HUES48 (cell line): ENCODE data around the gene EP400.
"Not testable (repeated sequence)": the region's sequence is repeated elsewhere in the genome, so short reads cannot be mapped to it uniquely, and the experiment has no call there.

Source experiments
- H3K27ac ChIP-seq: one replicate; pipeline ENCODE4 v1.7.0; 2013; ENCODE audit warnings: low read depth, low read length, inconsistent platforms
- H3K27me3 ChIP-seq: 2 replicates; pipeline ENCODE4 v1.6.1; 2013; ENCODE audit warnings: mild to moderate bottlenecking, low read length; ENCODE audit not compliant: control insufficient read depth, insufficient read depth
- H3K36me3 ChIP-seq: 2 replicates; pipeline ENCODE4 v1.6.1; 2013; ENCODE audit warnings: low read length; ENCODE audit not compliant: control insufficient read depth, insufficient read depth
- H3K4me1 ChIP-seq: 2 replicates; pipeline ENCODE4 v1.6.1; 2013; ENCODE audit warnings: mild to moderate bottlenecking, low read length; ENCODE audit not compliant: control insufficient read depth, insufficient read depth
- H3K4me3 ChIP-seq: 2 replicates; pipeline ENCODE4 v1.5.1; 2013; ENCODE audit warnings: mild to moderate bottlenecking, low read depth, low read length
- H3K9ac ChIP-seq: 2 replicates; pipeline ENCODE4 v1.6.1; 2013; ENCODE audit warnings: mild to moderate bottlenecking, low read depth, low read length, moderate library complexity
- H3K9me3 ChIP-seq: 2 replicates; pipeline ENCODE4 v1.6.1; 2013; ENCODE audit warnings: low read length; ENCODE audit not compliant: control insufficient read depth, insufficient read depth

The EP400 gene

GRCh38 chr12:131960590-131961325 is 11.0 kb downstream of the EP400 start:
- H3K4me1 ChIP-seq, H3K27me3 ChIP-seq, H3K4me3 ChIP-seq, H3K9ac ChIP-seq, H3K9me3 ChIP-seq, H3K27ac ChIP-seq: not testable (repeated sequence)
- peaks cover 28% of the 10 kb centered on the region for H3K36me3 ChIP-seq

- not testable (repeated sequence) for H3K4me3 ChIP-seq, H3K27ac ChIP-seq, H3K9ac ChIP-seq, H3K27me3 ChIP-seq, H3K9me3 ChIP-seq, H3K4me1 ChIP-seq
- peaks cover 28% of the 10 kb centered on the region for H3K36me3 ChIP-seq
These were observed 11.6 kb downstream of the EP400 start for GRCh38 chr12:131961328-131961727.

GRCh38 chr12:131962069-131962468 is 12.3 kb downstream of the EP400 start:
- Histone ChIP-seq H3K4me1 (peaks cover 9% of the 10 kb centered on the region), H3K4me3 (no peak overlapping the region), H3K36me3 (peaks cover 28% of the 10 kb centered on the region), H3K9me3 (no peaks in the 10 kb centered on the region), H3K9ac (no peak overlapping the region), H3K27me3 (no peaks in the 10 kb centered on the region), H3K27ac (no peak overlapping the region)

GRCh38 chr12:131963381-131963780 is 13.6 kb downstream of the EP400 start:
- Histone ChIP-seq H3K9ac (no peak overlapping the region), H3K4me3 (no peak overlapping the region), H3K9me3 (no peaks in the 10 kb centered on the region), H3K27ac (no peak overlapping the region), H3K27me3 (no peaks in the 10 kb centered on the region), H3K4me1 (0 out of 2 replicates have a peak, but pooled peaks cover 1% of the 10 kb centered on the region), H3K36me3 (peaks cover 28% of the 10 kb centered on the region)

- H3K36me3 ChIP-seq, result peaks cover 26% of the 10 kb centered on the region
- no peak overlapping the region for H3K9ac ChIP-seq
- H3K4me1 ChIP-seq, result no peaks in the 10 kb centered on the region
- no peak overlapping the region for H3K4me3 ChIP-seq
- H3K27ac ChIP-seq, result no peak overlapping the region
- H3K9me3 ChIP-seq, result no peaks in the 10 kb centered on the region
- no peaks in the 10 kb centered on the region for H3K27me3 ChIP-seq
These were observed 15.3 kb downstream of the EP400 start for GRCh38 chr12:131965073-131965472.

- Histone ChIP-seq H3K36me3 (0 out of 2 replicates have a peak, but pooled peaks cover 3% of the 10 kb centered on the region), H3K4me1 (no peaks in the 10 kb centered on the region), H3K9ac (no peak overlapping the region), H3K4me3 (no peak overlapping the region), H3K9me3 (no peaks in the 10 kb centered on the region), H3K27me3 (no peaks in the 10 kb centered on the region), H3K27ac (no peak overlapping the region)
These were observed 21.5 kb downstream of the EP400 start for GRCh38 chr12:131971226-131971625.

GRCh38 chr12:131975228-131975627 is 25.5 kb downstream of the EP400 start:
- Histone ChIP-seq H3K4me3 (no peak overlapping the region), H3K9me3 (no peaks in the 10 kb centered on the region), H3K36me3 (peaks cover 11% of the 10 kb centered on the region), H3K4me1 (no peaks in the 10 kb centered on the region), H3K9ac (no peak overlapping the region), H3K27me3 (no peaks in the 10 kb centered on the region), H3K27ac (no peak overlapping the region)

GRCh38 chr12:131979606-131980005 is 29.9 kb downstream of the EP400 start:
- peaks cover 48% of the 10 kb centered on the region for H3K36me3 ChIP-seq
- no peak overlapping the region for H3K27ac ChIP-seq
- H3K9me3 ChIP-seq, result no peaks in the 10 kb centered on the region
- no peaks in the 10 kb centered on the region for H3K4me1 ChIP-seq
- H3K27me3 ChIP-seq, result no peaks in the 10 kb centered on the region
- H3K4me3 ChIP-seq, result no peak overlapping the region
- H3K9ac ChIP-seq, result no peak overlapping the region

GRCh38 chr12:131980263-131980662 is 30.5 kb downstream of the EP400 start:
- H3K4me3 ChIP-seq, result no peak overlapping the region
- H3K9ac ChIP-seq, result no peak overlapping the region
- H3K4me1 ChIP-seq, result no peaks in the 10 kb centered on the region
- peaks cover 53% of the 10 kb centered on the region for H3K36me3 ChIP-seq
- H3K27me3 ChIP-seq, result no peaks in the 10 kb centered on the region
- no peaks in the 10 kb centered on the region for H3K9me3 ChIP-seq
- no peak overlapping the region for H3K27ac ChIP-seq

GRCh38 chr12:131981388-131981787 is 31.6 kb downstream of the EP400 start:
- no peak overlapping the region for H3K27ac ChIP-seq
- no peak overlapping the region for H3K4me3 ChIP-seq
- H3K9me3 ChIP-seq, result no peaks in the 10 kb centered on the region
- H3K9ac ChIP-seq, result no peak overlapping the region
- no peaks in the 10 kb centered on the region for H3K4me1 ChIP-seq
- no peaks in the 10 kb centered on the region for H3K27me3 ChIP-seq
- peaks cover 60% of the 10 kb centered on the region for H3K36me3 ChIP-seq

GRCh38 chr12:131982041-131982440 is 32.3 kb downstream of the EP400 start:
- no peak overlapping the region for H3K9ac ChIP-seq
- no peaks in the 10 kb centered on the region for H3K9me3 ChIP-seq
- no peak overlapping the region for H3K27ac ChIP-seq
- H3K4me3 ChIP-seq, result no peak overlapping the region
- no peaks in the 10 kb centered on the region for H3K27me3 ChIP-seq
- peaks cover 66% of the 10 kb centered on the region for H3K36me3 ChIP-seq
- no peaks in the 10 kb centered on the region; the same call in 1 of the 2 replicates for H3K4me1 ChIP-seq
